ENCODE data around the gene SH3BP4.

The SH3BP4 gene

GRCh38 chr2:234952270-234953115 is 676 bp downstream of the SH3BP4 start:
- peak in 1 of 2 experiments; percentile 54 for DNase-seq (ENCODE audit: low read depth in 1 of 2, low spot score in 1 of 2)
- TF ChIP-seq JUND (IDR thresholded peaks at IDR 0.05; ENCODE audit: low read depth), result no peak
- in situ Hi-C loops (cut with HindIII; ENCODE audit: low pct_unique_long_range_greater_than_20kb, low sequenced_read_pairs), result no loop called here

- DNase-seq (ENCODE audit: low read depth in 1 of 2, low spot score in 1 of 2), result peak in 1 of 2 experiments; percentile 53
- in situ Hi-C loops (cut with HindIII; ENCODE audit: low pct_unique_long_range_greater_than_20kb, low sequenced_read_pairs), result no loop called here
Measured at GRCh38 chr2:234953116-234954031, 1.6 kb downstream of the SH3BP4 start.

GRCh38 chr2:234954551-234954992 is 2.8 kb downstream of the SH3BP4 start:
- no peak for TF ChIP-seq JUND (IDR thresholded peaks at IDR 0.05; ENCODE audit: low read depth)
- peak in 1 of 2 experiments; percentile 43 for DNase-seq (ENCODE audit: low read depth in 1 of 2, low spot score in 1 of 2)
- in situ Hi-C loops (cut with HindIII; ENCODE audit: low pct_unique_long_range_greater_than_20kb, low sequenced_read_pairs), result no loop called here

More at GRCh38 chr2:234953116-234954031, 1.6 kb downstream of the SH3BP4 start:
- TF ChIP-seq JUND (IDR thresholded peaks at IDR 0.05; ENCODE audit: low read depth), result no peak

GRCh38 chr2:234955091-234955591 is 3.3 kb downstream of the SH3BP4 start:
- no peak for DNase-seq (ENCODE audit: low read depth in 1 of 2, low spot score in 1 of 2)
- in situ Hi-C loops (cut with HindIII; ENCODE audit: low pct_unique_long_range_greater_than_20kb, low sequenced_read_pairs), result no loop called here
- TF ChIP-seq JUND (IDR thresholded peaks at IDR 0.05; ENCODE audit: low read depth), result no peak

- DNase-seq (ENCODE audit: low read depth in 1 of 2, low spot score in 1 of 2), result no peak
- in situ Hi-C loops (cut with HindIII; ENCODE audit: low pct_unique_long_range_greater_than_20kb, low sequenced_read_pairs), result no loop called here
- no peak for TF ChIP-seq JUND (IDR thresholded peaks at IDR 0.05; ENCODE audit: low read depth)
Measured at GRCh38 chr2:234955971-234956509, 4.2 kb downstream of the SH3BP4 start.

GRCh38 chr2:234957834-234958135 is 6.0 kb downstream of the SH3BP4 start:
- TF ChIP-seq JUND (IDR thresholded peaks at IDR 0.05; ENCODE audit: low read depth), result no peak
- in situ Hi-C loops (cut with HindIII; ENCODE audit: low pct_unique_long_range_greater_than_20kb, low sequenced_read_pairs), result no loop called here

GRCh38 chr2:234958311-234958710 is 6.5 kb downstream of the SH3BP4 start:
- in situ Hi-C loops (cut with HindIII; ENCODE audit: low pct_unique_long_range_greater_than_20kb, low sequenced_read_pairs), result no loop called here
- no peak for DNase-seq (ENCODE audit: low read depth in 1 of 2, low spot score in 1 of 2)
- no peak for TF ChIP-seq JUND (IDR thresholded peaks at IDR 0.05; ENCODE audit: low read depth)

More at GRCh38 chr2:234957834-234958135, 6.0 kb downstream of the SH3BP4 start:
- DNase-seq (ENCODE audit: low read depth in 1 of 2, low spot score in 1 of 2), result no peak

- no peak for TF ChIP-seq JUND (IDR thresholded peaks at IDR 0.05; ENCODE audit: low read depth)
- DNase-seq (ENCODE audit: low read depth in 1 of 2, low spot score in 1 of 2), result no peak
- in situ Hi-C loops (cut with HindIII; ENCODE audit: low pct_unique_long_range_greater_than_20kb, low sequenced_read_pairs), result no loop called here
Measured at GRCh38 chr2:234958746-234959395, 7.1 kb downstream of the SH3BP4 start.

- TF ChIP-seq JUND (IDR thresholded peaks at IDR 0.05; ENCODE audit: low read depth), result no peak
- DNase-seq (ENCODE audit: low read depth in 1 of 2, low spot score in 1 of 2), result no peak
- in situ Hi-C loops (cut with HindIII; ENCODE audit: low pct_unique_long_range_greater_than_20kb, low sequenced_read_pairs), result no loop called here
Measured at GRCh38 chr2:234960175-234961088, 8.6 kb downstream of the SH3BP4 start.

- no peak for DNase-seq (ENCODE audit: low read depth in 1 of 2, low spot score in 1 of 2)
- TF ChIP-seq JUND (IDR thresholded peaks at IDR 0.05; ENCODE audit: low read depth), result no peak
- in situ Hi-C loops (cut with HindIII; ENCODE audit: low pct_unique_long_range_greater_than_20kb, low sequenced_read_pairs), result no loop called here
Measured at GRCh38 chr2:234961784-234962183, 10.0 kb downstream of the SH3BP4 start.
